WTC11 (cell line): ENCODE data around the gene TPK1. TPM values are rescaled to one million over a fixed set of nuclear protein-coding genes. Genes with fewer than 3 reads are reported as not detected.
"Not testable (repeated sequence)": the region's sequence is repeated elsewhere in the genome, so short reads cannot be mapped to it uniquely, and the experiment has no call there.

Source experiments
- ATAC-seq: fragments of 200-7000 bp; cut with Tn5 transposase; 2 replicates; pipeline ENCODE4 v1.10.0; 2021; ENCODE audit warnings: mild to moderate bottlenecking, moderate library complexity
- CTCF ChIA-PET: fragments of 300-600 bp; sonication (Branson Sonifier 250); formaldehyde crosslinking; loops from one replicate; lab custom pipeline; 2021; ENCODE audit warnings: antibody characterized with exemption; lab: Charles Lee
- POLR2A ChIA-PET: fragments of 350-600 bp; sonication (Branson Sonifier 250); formaldehyde crosslinking; loops from one replicate; lab custom pipeline; 2021; ENCODE audit warnings: antibody characterized with exemption; lab: Charles Lee
- DNase-seq: peaks from one replicate; pipeline ENCODE4 v3.0.0; 2021; ENCODE audit warnings: low spot score
- H3K27ac Mint-ChIP-seq: 2 replicates; pipeline ENCODE4 v1.8.0; 2021; ENCODE audit warnings: mixed read lengths
- H3K27me3 Mint-ChIP-seq: 2 replicates; pipeline ENCODE4 v1.8.0; 2021; ENCODE audit warnings: low read depth, mild to moderate bottlenecking, moderate library complexity, mixed read lengths
- H3K36me3 Mint-ChIP-seq: 2 replicates; pipeline ENCODE4 v1.8.0; 2021; ENCODE audit warnings: mixed read lengths
- H3K4me1 Mint-ChIP-seq: 2 replicates; pipeline ENCODE4 v1.8.0; 2022; ENCODE audit warnings: mixed read lengths
- H3K4me3 Mint-ChIP-seq: 2 replicates; pipeline ENCODE4 v1.8.0; 2021; ENCODE audit warnings: mild to moderate bottlenecking, moderate library complexity, mixed read lengths
- H3K9me3 Mint-ChIP-seq: 2 replicates; pipeline ENCODE4 v1.8.0; 2021; ENCODE audit warnings: mixed read lengths
- CREB1 ChIP-seq: sonication (generic); formaldehyde crosslinking; IDR thresholded peaks from 2 replicates; pipeline ENCODE4 v1.8.0; 2023; ENCODE audit warnings: mild to moderate bottlenecking, missing genetic modification reagents
- HMGXB4 ChIP-seq: sonication (generic); formaldehyde crosslinking; IDR thresholded peaks from 2 replicates; pipeline ENCODE4 v1.8.1; 2023; ENCODE audit warnings: mild to moderate bottlenecking, moderate library complexity, missing genetic modification reagents
- IRF2 ChIP-seq: sonication (generic); formaldehyde crosslinking; IDR thresholded peaks from 2 replicates; pipeline ENCODE4 v1.8.0; 2022; ENCODE audit warnings: low read depth, missing genetic modification reagents, borderline replicate concordance
- JAZF1 ChIP-seq: fragments of 250-450 bp; sonication (Bioruptor Pico); IDR thresholded peaks from 2 replicates; pipeline ENCODE4 v1.9.0; 2021; ENCODE audit warnings: moderate library complexity, mild to moderate bottlenecking, inconsistent platforms
- JUN ChIP-seq: sonication (generic); formaldehyde crosslinking; IDR thresholded peaks from 2 replicates; pipeline ENCODE4 v1.8.0; 2023; ENCODE audit warnings: mild to moderate bottlenecking, missing genetic modification reagents
- MXD4 ChIP-seq: fragments of 250-450 bp; sonication (Bioruptor Pico); IDR thresholded peaks from 2 replicates; pipeline ENCODE4 v1.8.0; 2021; ENCODE audit warnings: mild to moderate bottlenecking, moderate library complexity, borderline replicate concordance
- MYBL2 ChIP-seq: sonication (generic); formaldehyde crosslinking; IDR thresholded peaks from 2 replicates; pipeline ENCODE4 v1.8.1; 2023; ENCODE audit warnings: mild to moderate bottlenecking, moderate library complexity, missing genetic modification reagents
- NFYB ChIP-seq: sonication (generic); formaldehyde crosslinking; conservative IDR thresholded peaks from 2 replicates; pipeline ENCODE4 v1.8.0; 2022; ENCODE audit warnings: low read depth, missing genetic modification reagents
- NR1H2 ChIP-seq: sonication (generic); formaldehyde crosslinking; IDR thresholded peaks from 2 replicates; pipeline ENCODE4 v1.9.0; 2021; ENCODE audit warnings: mild to moderate bottlenecking, moderate library complexity, missing genetic modification reagents
- OVOL2 ChIP-seq: fragments of 250-450 bp; sonication (Bioruptor Pico); IDR thresholded peaks from 2 replicates; pipeline ENCODE4 v1.9.0; 2021; ENCODE audit warnings: mild to moderate bottlenecking, borderline replicate concordance
- RORB ChIP-seq: fragments of 250-450 bp; sonication (Bioruptor Pico); IDR thresholded peaks from 2 replicates; pipeline ENCODE4 v1.9.0; 2021; ENCODE audit warnings: mild to moderate bottlenecking
- SOX15 ChIP-seq: fragments of 250-450 bp; sonication (Bioruptor Pico); IDR thresholded peaks from 2 replicates; pipeline ENCODE4 v1.9.0; 2021; ENCODE audit warnings: mild to moderate bottlenecking
- ZBTB21 ChIP-seq: sonication (generic); formaldehyde crosslinking; IDR thresholded peaks from 2 replicates; pipeline ENCODE4 v1.8.1; 2023; ENCODE audit warnings: mild to moderate bottlenecking, missing genetic modification reagents, borderline replicate concordance
- ZMAT4 ChIP-seq: fragments of 250-450 bp; sonication (Bioruptor Pico); IDR thresholded peaks from 2 replicates; pipeline ENCODE4 v1.9.0; 2021; ENCODE audit warnings: mild to moderate bottlenecking
- ZNF121 ChIP-seq: sonication (generic); formaldehyde crosslinking; IDR thresholded peaks from 2 replicates; pipeline ENCODE4 v1.8.0; 2023; ENCODE audit warnings: missing genetic modification reagents
- ZNF423 ChIP-seq: fragments of 250-450 bp; sonication (Bioruptor Pico); IDR thresholded peaks from 2 replicates; pipeline ENCODE4 v2.1.2; 2022; ENCODE audit warnings: mild to moderate bottlenecking, moderate library complexity
- ZNF671 ChIP-seq: fragments of 250-450 bp; sonication (Bioruptor Pico); IDR thresholded peaks from 2 replicates; pipeline ENCODE4 v1.8.0; 2021; ENCODE audit warnings: mild to moderate bottlenecking
- ZSCAN18 ChIP-seq: fragments of 250-450 bp; sonication (Bioruptor Pico); IDR thresholded peaks from 2 replicates; pipeline ENCODE4 v2.1.2; 2022; ENCODE audit warnings: mild to moderate bottlenecking, moderate library complexity
- total RNA-seq: library from RNA; stranded (reverse); gene quantifications from 3 replicates; pipeline ENCODE4 v1.2.3, GENCODE V29; 2021
- TF ChIP-seq, protein P1 (sequence below): fragments of 250-450 bp; sonication (Bioruptor Pico); IDR thresholded peaks from 2 replicates; pipeline ENCODE4 v1.9.0; 2021; ENCODE audit warnings: moderate library complexity, mild to moderate bottlenecking, inconsistent platforms, borderline replicate concordance
- TF ChIP-seq, protein P2 (sequence below): fragments of 250-450 bp; sonication (Bioruptor Pico); conservative IDR thresholded peaks from 2 replicates; pipeline ENCODE4 v1.9.0; 2021; ENCODE audit warnings: mild to moderate bottlenecking
- TF ChIP-seq, protein P3 (sequence below): sonication (generic); formaldehyde crosslinking; IDR thresholded peaks from 2 replicates; pipeline ENCODE4 v1.8.1; 2023; ENCODE audit warnings: mild to moderate bottlenecking, missing genetic modification reagents, moderate library complexity

TPK1 gene
- total RNA-seq, 1 experiment from 2014 or later, result 2.7 TPM

DNA sequence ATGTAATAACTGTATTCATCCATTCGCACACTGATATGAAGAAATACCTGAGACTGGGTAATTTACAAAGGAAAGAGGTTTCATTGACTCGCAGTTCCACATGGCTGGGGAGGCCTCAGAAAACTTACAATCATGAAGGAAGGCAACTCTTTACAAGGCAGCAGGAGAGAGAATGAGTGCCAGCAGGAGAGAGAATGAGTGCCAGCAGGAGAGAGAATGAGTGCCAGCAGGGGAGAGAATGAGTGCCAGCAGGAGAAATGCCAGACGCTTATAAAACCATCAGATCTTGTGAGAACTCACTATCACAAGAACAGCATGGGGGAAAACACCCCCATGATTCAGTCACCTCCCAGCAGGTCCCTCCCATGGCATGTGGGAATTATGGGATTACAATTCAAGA is 58.0 kb downstream of the TPK1 start:
- H3K27ac Mint-ChIP-seq, H3K27me3 Mint-ChIP-seq, H3K36me3 Mint-ChIP-seq, DNase-seq, CTCF ChIA-PET, H3K4me1 Mint-ChIP-seq, H3K4me3 Mint-ChIP-seq, POLR2A ChIA-PET, ATAC-seq: not testable (repeated sequence)
- peaks cover 11% of the 10 kb centered on the region for H3K9me3 Mint-ChIP-seq
- peak; percentile 52; the same call in 1 of the 2 replicates for TF ChIP-seq ZNF423 (CRISPR knock-in tag)

DNA sequence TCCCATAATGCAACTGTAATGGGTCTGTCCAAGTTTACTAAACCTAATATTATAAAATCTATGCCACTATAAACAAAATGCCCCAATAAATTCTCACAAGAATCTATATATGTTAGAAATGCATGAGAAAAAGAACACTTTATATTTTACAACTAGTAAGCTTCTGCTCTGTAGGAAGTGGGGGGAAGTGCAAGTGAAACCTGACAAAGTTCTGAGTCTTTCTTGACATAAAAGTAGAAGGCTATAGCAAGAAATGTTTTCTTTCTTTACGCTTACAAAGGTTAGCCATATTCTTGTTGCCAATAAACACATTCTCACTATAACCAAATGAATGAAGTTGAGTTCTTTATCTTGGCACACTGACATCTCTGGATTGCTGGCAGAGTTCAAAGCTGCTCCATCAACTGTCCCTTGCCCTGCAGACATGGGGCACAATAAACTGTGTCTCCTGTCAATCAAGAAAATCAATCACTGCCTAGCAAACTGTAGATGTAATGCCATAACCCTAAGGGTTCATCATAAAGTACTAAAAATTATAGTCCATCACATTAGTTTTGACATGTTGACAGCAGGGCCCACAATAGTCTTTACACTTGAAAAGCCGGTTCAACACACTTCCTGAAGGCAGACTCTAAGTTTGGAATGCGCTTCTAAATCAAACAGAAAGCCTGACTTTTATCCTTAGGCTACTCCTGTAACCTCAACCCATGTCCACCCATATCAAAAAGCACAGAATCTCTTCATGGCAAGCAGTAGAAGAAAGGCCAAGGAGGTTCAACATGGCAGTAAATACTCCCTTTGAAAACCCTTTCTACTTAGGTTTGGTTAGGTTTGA is 58.6 kb downstream of the TPK1 start:
- TF ChIP-seq ZNF423 (CRISPR knock-in tag) (no peak), ZSCAN18 (CRISPR knock-in tag) (no peak), JAZF1 (CRISPR knock-in tag) (no peak)
- no peak overlapping the region for H3K4me3 Mint-ChIP-seq
- DNase-seq (no peak), ATAC-seq (no peak)
- H3K9me3 Mint-ChIP-seq, result peaks cover 11% of the 10 kb centered on the region
- H3K27me3 Mint-ChIP-seq, result no peaks in the 10 kb centered on the region
- peaks cover 7% of the 10 kb centered on the region; the same call in 1 of the 2 replicates for H3K4me1 Mint-ChIP-seq
- CTCF ChIA-PET, result no interaction called here
- H3K27ac Mint-ChIP-seq, result no peak overlapping the region
- POLR2A ChIA-PET, result no interaction called here
- H3K36me3 Mint-ChIP-seq, result no peaks in the 10 kb centered on the region

DNA sequence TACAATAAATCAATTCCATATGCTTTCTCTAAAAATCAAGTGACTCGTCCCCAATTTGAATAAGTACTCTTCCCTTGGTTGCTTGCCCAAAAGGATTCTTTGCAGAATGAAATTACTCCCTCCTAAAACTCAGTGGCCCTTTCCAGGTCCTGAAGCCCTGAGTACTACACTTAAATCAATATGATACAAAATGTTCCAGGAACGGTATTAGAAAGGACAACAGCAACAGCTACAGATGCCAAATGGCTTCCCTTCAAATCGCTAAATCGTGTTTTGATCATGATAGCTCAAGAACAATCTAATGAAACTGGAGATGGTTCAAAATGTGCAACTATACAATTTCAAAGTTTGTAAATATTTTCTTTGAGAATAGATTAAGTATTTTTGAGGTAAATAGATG is 59.4 kb downstream of the TPK1 start:
- ATAC-seq (no peak), DNase-seq (no peak)
- no peak overlapping the region for H3K27ac Mint-ChIP-seq
- CTCF ChIA-PET, result no interaction called here
- H3K36me3 Mint-ChIP-seq, result no peaks in the 10 kb centered on the region
- H3K27me3 Mint-ChIP-seq, result no peaks in the 10 kb centered on the region
- POLR2A ChIA-PET, result no interaction called here
- no peak overlapping the region for H3K4me3 Mint-ChIP-seq
- no peak for TF ChIP-seq ZSCAN18 (CRISPR knock-in tag)
- no peak for TF ChIP-seq RORB (CRISPR knock-in tag)
- no peak for TF ChIP-seq ZNF671 (CRISPR knock-in tag)
- TF ChIP-seq, protein P1, sequence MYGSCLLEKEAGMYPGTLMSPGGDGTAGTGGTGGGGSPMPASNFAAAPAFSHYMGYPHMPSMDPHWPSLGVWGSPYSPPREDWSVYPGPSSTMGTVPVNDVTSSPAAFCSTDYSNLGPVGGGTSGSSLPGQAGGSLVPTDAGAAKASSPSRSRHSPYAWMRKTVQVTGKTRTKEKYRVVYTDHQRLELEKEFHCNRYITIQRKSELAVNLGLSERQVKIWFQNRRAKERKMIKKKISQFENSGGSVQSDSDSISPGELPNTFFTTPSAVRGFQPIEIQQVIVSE, result no peak
- no peak for TF ChIP-seq JAZF1 (CRISPR knock-in tag)
- TF ChIP-seq, protein P2, sequence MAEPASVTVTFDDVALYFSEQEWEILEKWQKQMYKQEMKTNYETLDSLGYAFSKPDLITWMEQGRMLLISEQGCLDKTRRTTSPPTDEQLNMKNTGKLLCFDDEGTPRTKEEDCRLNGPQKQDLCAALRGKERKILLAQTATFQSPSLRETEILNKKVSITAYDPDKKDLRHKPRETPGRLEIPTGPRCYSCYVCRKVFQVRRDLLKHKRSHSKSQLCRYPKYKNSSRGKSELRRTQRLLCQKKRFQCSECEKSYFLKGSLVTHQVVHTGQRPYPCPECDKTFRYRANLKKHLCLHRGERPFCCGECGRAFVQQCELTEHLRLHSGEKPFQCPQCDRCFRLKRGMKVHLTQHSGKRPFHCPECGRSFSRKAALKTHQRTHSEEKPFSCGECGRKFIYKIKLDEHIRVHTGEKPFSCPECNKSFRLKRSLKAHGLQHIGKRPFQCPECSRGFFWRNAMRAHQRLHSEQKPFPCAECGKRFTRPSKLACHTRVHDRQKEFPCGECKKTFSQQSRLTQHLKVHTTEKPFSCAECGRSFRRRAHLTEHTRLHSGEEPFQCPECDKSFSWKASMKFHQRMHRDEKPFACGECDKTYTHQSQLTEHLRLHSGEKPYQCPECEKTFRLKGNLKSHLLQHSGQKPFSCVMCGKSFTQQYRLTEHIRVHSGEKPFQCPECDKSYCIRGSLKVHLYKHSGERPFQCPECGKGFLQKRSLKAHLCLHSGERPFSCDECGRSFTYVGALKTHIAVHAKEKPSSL (CRISPR knock-in tag), result no peak
- no peak for TF ChIP-seq SOX15 (CRISPR knock-in tag)
- TF ChIP-seq NFYB (CRISPR knock-in tag), result no peak
- TF ChIP-seq ZNF121 (CRISPR knock-in tag), result no peak
- no peak for TF ChIP-seq HMGXB4 (CRISPR knock-in tag)
- TF ChIP-seq ZBTB21, result no peak
- TF ChIP-seq MYBL2 (CRISPR knock-in tag), result no peak
- no peak for TF ChIP-seq ZMAT4 (CRISPR knock-in tag)
- TF ChIP-seq IRF2, result no peak
- TF ChIP-seq, protein P3, sequence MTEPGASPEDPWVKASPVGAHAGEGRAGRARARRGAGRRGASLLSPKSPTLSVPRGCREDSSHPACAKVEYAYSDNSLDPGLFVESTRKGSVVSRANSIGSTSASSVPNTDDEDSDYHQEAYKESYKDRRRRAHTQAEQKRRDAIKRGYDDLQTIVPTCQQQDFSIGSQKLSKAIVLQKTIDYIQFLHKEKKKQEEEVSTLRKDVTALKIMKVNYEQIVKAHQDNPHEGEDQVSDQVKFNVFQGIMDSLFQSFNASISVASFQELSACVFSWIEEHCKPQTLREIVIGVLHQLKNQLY (CRISPR knock-in tag), result no peak
- no peak for TF ChIP-seq CREB1 (CRISPR knock-in tag)
- TF ChIP-seq JUN, result no peak
- no peak for TF ChIP-seq OVOL2 (CRISPR knock-in tag)
- no peak for TF ChIP-seq MXD4
- TF ChIP-seq NR1H2, result no peak
- H3K9me3 Mint-ChIP-seq, result peaks cover 11% of the 10 kb centered on the region
- H3K4me1 Mint-ChIP-seq, result peaks cover 8% of the 10 kb centered on the region
